SK-N-SH (cell line): Measurements from ENCODE around the gene PALLD. TPM values are rescaled to one million over a fixed set of nuclear protein-coding genes. Genes with fewer than 3 reads are reported as not detected.
A peak's percentile ranks its signal among the peaks of the same experiment; 100 is the strongest.

Source experiments
- CTCF ChIA-PET: fragments of 300-600, 350-600 bp; formaldehyde crosslinking; extraction: SDS; loops from one replicate; lab custom pipeline; 2021; lab: Yijun Ruan, JAX
- POLR2A ChIA-PET: fragments of 350-600 bp; sonication (Branson Sonifier 250); formaldehyde crosslinking; extraction: SDS; loops from one replicate; lab custom pipeline; 2020; ENCODE audit warnings: antibody characterized with exemption, inconsistent platforms; lab: Yijun Ruan, JAX
- DNase-seq: peaks from one replicate; pipeline ENCODE4 v3.0.0; 2012
- H2AFZ ChIP-seq: fragments of 200-600 bp; sonication (generic); 2 replicates; pipeline ENCODE4 v1.8.1; 2016; ENCODE audit warnings: antibody characterized with exemption, mild to moderate bottlenecking, low read depth
- H3F3A ChIP-seq: fragments of 200-600 bp; sonication (generic); replicated peaks from 2 replicates; pipeline ENCODE3; 2016; ENCODE audit warnings: antibody characterized with exemption, mild to moderate bottlenecking; ENCODE audit not compliant: insufficient read depth
- H3K27ac ChIP-seq, 2 experiments: fragments of 200-500 bp in 1 of 2; fragments of 200-600 bp in 1 of 2; sonication (Bioruptor generic) in 1 of 2; sonication (generic), shearing (Covaris generic) in 1 of 2; 2 replicates each; pipeline versions ENCODE4 v1.5.1 to v1.6.1; 2014 to 2016; ENCODE audit warnings: low read depth in 2 of 2, inconsistent platforms in 1 of 2, low read length in 1 of 2, mild to moderate bottlenecking in 1 of 2, mixed read lengths in 1 of 2
- H3K27me3 ChIP-seq: fragments of 200-600 bp; sonication (generic), shearing (Covaris generic); 2 replicates; pipeline ENCODE4 v1.6.1; 2016; ENCODE audit warnings: mixed run types; ENCODE audit not compliant: insufficient read depth
- H3K36me3 ChIP-seq, 2 experiments: fragments of 200-500 bp in 1 of 2; fragments of 200-600 bp in 1 of 2; sonication (Bioruptor generic) in 1 of 2; sonication (generic) in 1 of 2; replicated peaks in 1 of 2; 2 replicates each; pipeline versions ENCODE3 to v1.5.1; 2014 to 2016; ENCODE audit warnings: low read length in 1 of 2, mild to moderate bottlenecking in 1 of 2; ENCODE audit not compliant: insufficient read depth in 2 of 2, control insufficient read depth in 1 of 2
- H3K4me1 ChIP-seq, 2 experiments: fragments of 200-500 bp in 1 of 2; fragments of 200-600 bp in 1 of 2; sonication (Bioruptor generic) in 1 of 2; sonication (generic), shearing (Covaris generic) in 1 of 2; 2 replicates each; pipeline versions ENCODE4 v1.5.1 to v1.6.1; 2014 to 2016; ENCODE audit warnings: low read depth in 1 of 2, low read length in 1 of 2, mixed run types in 1 of 2; ENCODE audit not compliant: insufficient read depth in 2 of 2, control insufficient read depth in 1 of 2
- H3K4me2 ChIP-seq: fragments of 200-600 bp; sonication (generic), shearing (Covaris generic); 2 replicates; pipeline ENCODE4 v1.6.1; 2017; ENCODE audit warnings: mixed run types
- H3K4me3 ChIP-seq, 2 experiments: fragments of 200-500 bp in 1 of 2; fragments of 200-600 bp in 1 of 2; sonication (Bioruptor generic) in 1 of 2; sonication (generic), shearing (Covaris generic) in 1 of 2; 2 replicates each; pipeline versions ENCODE4 v1.5.1 to v1.8.1; 2014 to 2016; ENCODE audit warnings: low read depth in 2 of 2, inconsistent platforms in 1 of 2, low read length in 1 of 2, mild to moderate bottlenecking in 1 of 2, mixed read lengths in 1 of 2, moderate library complexity in 1 of 2
- H3K79me2 ChIP-seq: fragments of 200-600 bp; sonication (generic); 2 replicates; pipeline ENCODE4 v1.8.1; 2017; ENCODE audit warnings: mild to moderate bottlenecking; ENCODE audit not compliant: insufficient read depth
- H3K9ac ChIP-seq: fragments of 200-600 bp; sonication (generic); 2 replicates; pipeline ENCODE4 v1.6.1; 2017; ENCODE audit warnings: mixed run types
- H3K9me2 ChIP-seq: fragments of 200-600 bp; sonication (generic); 2 replicates; pipeline ENCODE4 v1.6.1; 2017; ENCODE audit warnings: mixed run types
- H3K9me3 ChIP-seq: fragments of 200-600 bp; sonication (generic); 2 replicates; pipeline ENCODE4 v1.6.1; 2017; ENCODE audit warnings: mixed run types, mild to moderate bottlenecking, moderate library complexity
- H4K20me1 ChIP-seq: fragments of 200-600 bp; sonication (generic); 2 replicates; pipeline ENCODE4 v1.6.1; 2017; ENCODE audit warnings: mild to moderate bottlenecking, mixed run types; ENCODE audit not compliant: insufficient read depth
- CHD2 ChIP-seq: fragments of 150-350 bp; IDR thresholded peaks from 2 replicates; pipeline ENCODE4 v1.6.1; 2018; ENCODE audit warnings: low read length; ENCODE audit not compliant: partially characterized antibody
- EP300 ChIP-seq, 2 experiments: IDR thresholded peaks; 2 replicates each; pipeline versions ENCODE4 v1.4.0 to v1.6.1; 2012; ENCODE audit warnings: borderline replicate concordance in 1 of 2, low read depth in 1 of 2, low read length in 1 of 2
- NFIC ChIP-seq: IDR thresholded peaks from 2 replicates; pipeline ENCODE4 v1.4.0; 2012; ENCODE audit warnings: borderline replicate concordance
- POLR2AphosphoS5 ChIP-seq: IDR thresholded peaks from 2 replicates; pipeline ENCODE4 v1.6.1; 2012; ENCODE audit warnings: low read depth, low read length
- RAD21 ChIP-seq: IDR thresholded peaks from 2 replicates; pipeline ENCODE4 v1.6.1; 2012; ENCODE audit warnings: mild to moderate bottlenecking, low read length
- RXRA ChIP-seq: IDR thresholded peaks from 2 replicates; pipeline ENCODE4 v1.4.0; 2012; ENCODE audit warnings: low read depth, mild to moderate bottlenecking, borderline replicate concordance
- SMC3 ChIP-seq: IDR thresholded peaks from 2 replicates; pipeline ENCODE4 v1.6.1; 2012; ENCODE audit warnings: low read depth, low read length, improper control_type of control experiment
- TEAD4 ChIP-seq: IDR thresholded peaks from 2 replicates; pipeline ENCODE4 v1.4.0; 2012; ENCODE audit warnings: mild to moderate bottlenecking, borderline replicate concordance; ENCODE audit not compliant: insufficient read depth
- WGBS: methylation state at CpG from one replicate; pipeline ENCODE4 v1.1.6; 2017; ENCODE audit warnings: low lambda C conversion rate; 5-methylcytosine and 5-hydroxymethylcytosine counted together
- polyA plus RNA-seq, 3 experiments: library from polyadenylated mRNA; depleted of rRNA; stranded (reverse); fragments of >200 nt; gene quantifications; 2 replicates each; pipeline ENCODE4 v1.2.3, GENCODE V29; 2012
- TF ChIP-seq, protein P1 (sequence below): IDR thresholded peaks from 2 replicates; pipeline ENCODE4 v1.6.1; 2012; ENCODE audit warnings: mild to moderate bottlenecking, low read depth, low read length, moderate library complexity
- TF ChIP-seq, protein P2 (sequence below): fragments of 200-600 bp; sonication (generic); IDR thresholded peaks from 2 replicates; pipeline ENCODE4 v1.6.1; 2017; ENCODE audit warnings: antibody characterized with exemption, mild to moderate bottlenecking, moderate library complexity
- TF ChIP-seq, protein P3 (sequence below): IDR thresholded peaks from 2 replicates; pipeline ENCODE4 v1.4.0; 2012; ENCODE audit warnings: low read depth

PALLD gene
- polyA plus RNA-seq, 1 of the 3 experiments (the other 2 are of a cell fraction) = 33.0 TPM

DNA sequence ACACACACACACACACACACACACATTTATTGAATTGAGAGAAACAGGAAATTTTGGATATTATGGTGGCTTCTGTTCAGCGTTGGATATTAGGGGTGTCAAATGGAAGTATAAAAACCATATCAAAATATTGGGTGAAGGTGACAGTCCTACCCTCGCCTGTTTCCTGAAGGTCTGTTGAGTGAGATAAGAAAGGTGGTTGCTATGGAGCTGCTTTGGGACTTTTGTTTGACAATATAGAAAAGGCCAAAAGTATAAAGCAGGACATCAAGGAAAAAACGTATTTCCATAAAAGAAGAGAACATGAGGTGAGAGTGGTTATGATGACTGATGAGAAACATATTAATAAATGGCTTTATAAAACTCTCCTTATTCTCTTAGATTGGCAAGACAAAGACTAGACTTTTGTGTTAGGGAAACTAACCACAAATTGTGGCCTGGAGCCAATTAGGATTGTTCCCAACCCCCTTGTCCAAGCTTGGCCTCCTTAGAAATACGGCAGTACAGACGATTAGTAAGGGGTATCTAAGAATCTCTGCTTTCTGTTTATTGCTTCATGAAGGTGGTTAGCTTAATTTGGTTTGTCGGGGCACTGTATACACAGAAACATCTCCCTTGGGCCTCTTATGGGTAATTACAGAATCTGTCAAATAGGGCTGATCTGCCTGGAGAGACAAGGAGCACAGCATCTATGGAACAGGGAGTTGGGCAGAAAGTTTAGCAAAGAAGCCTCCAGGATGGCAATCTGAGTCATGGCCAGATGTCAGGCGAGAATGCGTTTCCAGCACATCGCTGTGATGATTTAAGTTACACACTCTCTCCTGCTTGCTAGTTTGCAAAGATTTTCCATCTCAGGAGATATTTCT is 315.2 kb downstream of the PALLD start (continued):
- TF ChIP-seq POLR2AphosphoS5 = no peak; the same call in 1 of the 2 replicates
- TF ChIP-seq, protein P1, sequence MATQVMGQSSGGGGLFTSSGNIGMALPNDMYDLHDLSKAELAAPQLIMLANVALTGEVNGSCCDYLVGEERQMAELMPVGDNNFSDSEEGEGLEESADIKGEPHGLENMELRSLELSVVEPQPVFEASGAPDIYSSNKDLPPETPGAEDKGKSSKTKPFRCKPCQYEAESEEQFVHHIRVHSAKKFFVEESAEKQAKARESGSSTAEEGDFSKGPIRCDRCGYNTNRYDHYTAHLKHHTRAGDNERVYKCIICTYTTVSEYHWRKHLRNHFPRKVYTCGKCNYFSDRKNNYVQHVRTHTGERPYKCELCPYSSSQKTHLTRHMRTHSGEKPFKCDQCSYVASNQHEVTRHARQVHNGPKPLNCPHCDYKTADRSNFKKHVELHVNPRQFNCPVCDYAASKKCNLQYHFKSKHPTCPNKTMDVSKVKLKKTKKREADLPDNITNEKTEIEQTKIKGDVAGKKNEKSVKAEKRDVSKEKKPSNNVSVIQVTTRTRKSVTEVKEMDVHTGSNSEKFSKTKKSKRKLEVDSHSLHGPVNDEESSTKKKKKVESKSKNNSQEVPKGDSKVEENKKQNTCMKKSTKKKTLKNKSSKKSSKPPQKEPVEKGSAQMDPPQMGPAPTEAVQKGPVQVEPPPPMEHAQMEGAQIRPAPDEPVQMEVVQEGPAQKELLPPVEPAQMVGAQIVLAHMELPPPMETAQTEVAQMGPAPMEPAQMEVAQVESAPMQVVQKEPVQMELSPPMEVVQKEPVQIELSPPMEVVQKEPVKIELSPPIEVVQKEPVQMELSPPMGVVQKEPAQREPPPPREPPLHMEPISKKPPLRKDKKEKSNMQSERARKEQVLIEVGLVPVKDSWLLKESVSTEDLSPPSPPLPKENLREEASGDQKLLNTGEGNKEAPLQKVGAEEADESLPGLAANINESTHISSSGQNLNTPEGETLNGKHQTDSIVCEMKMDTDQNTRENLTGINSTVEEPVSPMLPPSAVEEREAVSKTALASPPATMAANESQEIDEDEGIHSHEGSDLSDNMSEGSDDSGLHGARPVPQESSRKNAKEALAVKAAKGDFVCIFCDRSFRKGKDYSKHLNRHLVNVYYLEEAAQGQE = no peak

DNA sequence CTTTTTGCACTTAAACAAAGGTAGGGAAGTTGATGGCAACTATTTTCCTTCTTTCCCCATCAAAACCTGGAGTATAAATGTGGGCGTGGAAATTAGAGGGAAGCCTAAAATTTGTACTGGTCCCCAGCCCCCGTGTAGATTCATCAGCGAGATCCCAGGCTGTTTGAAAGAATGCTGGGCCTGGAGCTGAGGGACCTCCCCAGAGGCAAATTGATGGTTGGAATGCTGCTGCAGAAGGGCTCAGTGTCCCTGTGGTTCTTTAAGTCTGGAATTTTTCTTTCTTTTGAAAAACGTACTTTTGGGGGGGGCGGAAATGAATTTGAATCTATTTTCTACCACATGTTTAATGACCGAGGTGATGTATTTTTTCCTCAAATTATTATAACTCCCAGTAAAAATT is 316.0 kb downstream of the PALLD start:
- H3K9ac ChIP-seq = no peak overlapping the region; the same call in 1 of the 2 replicates
- CTCF ChIA-PET = no interaction called here

DNA sequence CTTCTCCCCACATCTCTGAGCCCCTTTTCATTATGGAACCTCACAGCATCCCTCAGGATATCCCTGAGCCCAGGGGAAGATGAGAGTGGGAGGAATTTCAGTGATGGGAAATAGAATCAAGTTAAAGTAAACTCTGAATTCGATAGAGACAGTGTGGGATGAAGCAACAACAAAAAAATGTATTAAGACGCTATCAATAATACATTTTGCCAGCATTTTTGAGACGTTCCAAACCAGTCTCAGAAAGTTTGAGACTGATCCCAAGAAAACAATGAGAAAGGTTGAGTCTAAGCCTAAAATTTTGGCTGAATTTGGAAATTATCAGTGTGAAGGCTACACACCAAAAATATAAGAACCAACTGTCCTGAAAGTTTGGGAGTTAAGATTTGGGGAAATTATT is 317.0 kb downstream of the PALLD start:
- H3K9ac ChIP-seq = no peak overlapping the region
- peak overlapping the region in 1 of 2 experiments; percentile 80; a peak in 1 of 4 replicates for H3K27ac ChIP-seq
- H4K20me1 ChIP-seq = no peaks in the 10 kb centered on the region
- no peak overlapping the region for H3K4me3 ChIP-seq
- TF ChIP-seq, protein P2, sequence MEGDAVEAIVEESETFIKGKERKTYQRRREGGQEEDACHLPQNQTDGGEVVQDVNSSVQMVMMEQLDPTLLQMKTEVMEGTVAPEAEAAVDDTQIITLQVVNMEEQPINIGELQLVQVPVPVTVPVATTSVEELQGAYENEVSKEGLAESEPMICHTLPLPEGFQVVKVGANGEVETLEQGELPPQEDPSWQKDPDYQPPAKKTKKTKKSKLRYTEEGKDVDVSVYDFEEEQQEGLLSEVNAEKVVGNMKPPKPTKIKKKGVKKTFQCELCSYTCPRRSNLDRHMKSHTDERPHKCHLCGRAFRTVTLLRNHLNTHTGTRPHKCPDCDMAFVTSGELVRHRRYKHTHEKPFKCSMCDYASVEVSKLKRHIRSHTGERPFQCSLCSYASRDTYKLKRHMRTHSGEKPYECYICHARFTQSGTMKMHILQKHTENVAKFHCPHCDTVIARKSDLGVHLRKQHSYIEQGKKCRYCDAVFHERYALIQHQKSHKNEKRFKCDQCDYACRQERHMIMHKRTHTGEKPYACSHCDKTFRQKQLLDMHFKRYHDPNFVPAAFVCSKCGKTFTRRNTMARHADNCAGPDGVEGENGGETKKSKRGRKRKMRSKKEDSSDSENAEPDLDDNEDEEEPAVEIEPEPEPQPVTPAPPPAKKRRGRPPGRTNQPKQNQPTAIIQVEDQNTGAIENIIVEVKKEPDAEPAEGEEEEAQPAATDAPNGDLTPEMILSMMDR = no peak
- TF ChIP-seq RAD21 (no peak), CHD2 (no peak), RXRA (no peak)
- H3K4me2 ChIP-seq = no peak overlapping the region
- CTCF ChIA-PET = no interaction called here
- H3K27me3 ChIP-seq = no peaks in the 10 kb centered on the region
- no peaks in the 10 kb centered on the region; the same call in 1 of the 2 replicates for H3K79me2 ChIP-seq
- no peaks in the 10 kb centered on the region for H3K36me3 ChIP-seq
- H3K9me2 ChIP-seq = no peaks in the 10 kb centered on the region
- POLR2A ChIA-PET = no interaction called here
- 76% methylated on average over 3 of the region's 3 CpGs for WGBS
- no peak overlapping the region for H2AFZ ChIP-seq
- H3K9me3 ChIP-seq = no peaks in the 10 kb centered on the region
- peaks cover 12 to 26% of the 10 kb centered on the region in 2 experiments for H3K4me1 ChIP-seq
- H3F3A ChIP-seq = peaks cover 26% of the 10 kb centered on the region
- no peak for DNase-seq

More for the DNA sequence above, 316.0 kb downstream of the PALLD start:
- Histone ChIP-seq H3K79me2 (no peaks in the 10 kb centered on the region; the same call in 1 of the 2 replicates), H3K9me2 (no peaks in the 10 kb centered on the region), H3K9me3 (no peaks in the 10 kb centered on the region), H3K4me1 (peaks cover 12 to 24% of the 10 kb centered on the region in 2 experiments), H3K4me3 (no peak overlapping the region), H4K20me1 (no peaks in the 10 kb centered on the region), H3K27ac (peak overlapping the region; percentile 70 to 80; a peak in 3 of 4 replicates)
- DNase-seq = no peak
- TF ChIP-seq RAD21 (no peak), POLR2AphosphoS5 (no peak), TEAD4 (0 out of 2 replicates have a peak, but pooled peaks have one; percentile 17), SMC3 (no peak), NFIC (no peak), EP300 (IDR thresholded peaks at IDR 0.05; ENCODE audit: borderline replicate concordance in 1 of 2, low read depth in 1 of 2, low read length in 1 of 2) (0 out of 4 replicates have a peak, but pooled peaks of 1 of the 2 experiments have one; percentile 13)
- TF ChIP-seq, protein P3, sequence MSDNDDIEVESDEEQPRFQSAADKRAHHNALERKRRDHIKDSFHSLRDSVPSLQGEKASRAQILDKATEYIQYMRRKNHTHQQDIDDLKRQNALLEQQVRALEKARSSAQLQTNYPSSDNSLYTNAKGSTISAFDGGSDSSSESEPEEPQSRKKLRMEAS = 0 out of 2 replicates have a peak, but pooled peaks have one; percentile 2
- TF ChIP-seq, all 33 proteins: peak for 3
- H3F3A ChIP-seq = peaks cover 26% of the 10 kb centered on the region
- POLR2A ChIA-PET = no interaction called here
- H3K4me2 ChIP-seq = peak overlapping the region; percentile 32; the same call in 1 of the 2 replicates
- WGBS = 55% methylated on average over 6 of the region's 6 CpGs
- no peaks in the 10 kb centered on the region for H3K27me3 ChIP-seq
- peak overlapping the region; percentile 17; the same call in 1 of the 2 replicates for H2AFZ ChIP-seq
- no peaks in the 10 kb centered on the region for H3K36me3 ChIP-seq
